Effector memory CD4-positive, alpha-beta T cell (primary cell): ENCODE measurements around the gene ALG2.

Source experiments
- DNase-seq, 3 donors: peaks; one replicate each; pipeline ENCODE4 v3.0.0-alpha.2; 2020
- H3K27ac ChIP-seq: 2 replicates; pipeline ENCODE4 v1.7.0; 2013; ENCODE audit warnings: mild to moderate bottlenecking, low read length, moderate library complexity; ENCODE audit not compliant: insufficient read depth, poor library complexity, severe bottlenecking
- H3K27me3 ChIP-seq: replicated peaks from 2 replicates; pipeline ENCODE4 v1.7.0; 2013; ENCODE audit warnings: mild to moderate bottlenecking, low read length; ENCODE audit not compliant: insufficient read depth, control insufficient read depth, poor library complexity, severe bottlenecking
- H3K36me3 ChIP-seq: 2 replicates; pipeline ENCODE4 v1.7.0; 2013; ENCODE audit warnings: mild to moderate bottlenecking, low read length, moderate library complexity; ENCODE audit not compliant: control insufficient read depth, insufficient read depth
- H3K4me1 ChIP-seq: 2 replicates; pipeline ENCODE4 v1.7.0; 2013; ENCODE audit warnings: low read length, mild to moderate bottlenecking; ENCODE audit not compliant: control insufficient read depth, insufficient read depth, poor library complexity, severe bottlenecking
- H3K4me3 ChIP-seq: 2 replicates; pipeline ENCODE4 v1.7.0; 2013; ENCODE audit warnings: low read length, low read depth, mild to moderate bottlenecking; ENCODE audit not compliant: insufficient read depth, poor library complexity, severe bottlenecking
- H3K9me3 ChIP-seq: 2 replicates; pipeline ENCODE4 v1.7.0; 2013; ENCODE audit warnings: mild to moderate bottlenecking, low read length, moderate library complexity; ENCODE audit not compliant: control insufficient read depth

Gene ALG2

DNA sequence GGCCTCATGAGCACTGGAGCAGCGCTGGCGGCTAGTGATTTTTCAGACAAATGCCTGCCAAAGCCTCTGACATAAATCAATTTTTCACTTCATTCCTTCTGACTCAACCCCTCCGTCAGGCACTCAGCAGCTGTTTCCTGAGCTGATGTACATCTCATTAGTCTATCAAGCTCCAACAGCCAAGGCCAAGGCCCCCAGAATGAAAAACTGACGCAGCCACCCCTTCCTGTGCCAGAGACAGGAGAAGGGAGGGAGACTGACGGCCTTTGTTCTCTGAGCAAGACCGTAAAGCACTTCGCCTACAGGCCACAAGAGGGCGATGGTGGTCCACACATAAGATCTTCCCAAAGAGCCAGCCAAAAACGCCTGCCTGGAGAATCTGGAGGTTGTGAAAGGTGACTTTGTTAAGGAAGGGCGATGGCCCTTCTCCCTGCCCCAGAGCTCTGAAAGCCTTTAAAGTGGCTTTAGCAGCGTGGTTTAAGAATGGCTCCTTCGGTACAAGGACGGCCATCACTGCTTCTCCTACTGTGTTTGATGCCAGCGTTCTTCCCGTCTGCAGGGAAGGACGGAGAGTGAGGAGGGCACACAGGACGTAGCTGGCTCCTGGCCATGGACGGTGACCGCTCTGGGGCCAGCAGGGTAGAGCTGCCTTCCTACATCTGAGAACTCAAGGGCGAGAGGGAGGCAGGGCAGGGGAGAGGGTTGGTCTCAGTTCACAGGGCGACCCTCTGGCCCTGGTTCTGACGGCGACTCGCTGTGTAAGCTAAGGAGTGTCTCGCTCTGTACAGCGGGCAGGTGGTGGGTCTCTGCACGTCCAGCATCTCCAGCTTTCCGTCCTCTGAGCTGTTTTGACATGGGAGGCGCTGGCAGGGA, 37.0 kb downstream of the ALG2 start:
- peak overlapping the region; percentile 20 for H3K4me3 ChIP-seq
- peak; percentile 41 to 56 (median 46) for DNase-seq
- no peak overlapping the region for H3K27ac ChIP-seq

DNA sequence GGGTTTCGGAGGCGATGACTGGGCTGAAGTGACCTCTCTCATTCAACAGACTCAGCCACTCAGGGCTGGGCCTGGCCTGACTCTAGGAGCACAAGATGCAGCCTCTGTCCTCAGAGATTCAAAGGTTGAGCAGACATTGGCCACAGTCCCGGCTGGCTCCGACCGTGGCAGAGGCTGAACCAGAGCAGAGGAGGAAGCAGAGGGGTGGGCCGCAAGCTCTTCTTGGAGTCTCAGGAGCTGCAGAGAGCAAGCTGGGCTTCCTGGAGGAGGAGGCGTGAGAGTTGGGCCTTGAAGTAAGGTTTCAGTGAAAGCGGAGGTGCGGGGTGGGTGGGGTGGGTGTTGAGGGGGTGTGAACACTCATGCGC, 37.6 kb downstream of the ALG2 start:
- Histone ChIP-seq H3K27me3 (no peaks in the 10 kb centered on the region), H3K36me3 (no peaks in the 10 kb centered on the region), H3K9me3 (no peaks in the 10 kb centered on the region), H3K4me1 (no peaks in the 10 kb centered on the region), H3K27ac (no peak overlapping the region), H3K4me3 (no peak overlapping the region)
- DNase-seq, result no peak

More for the DNA sequence above, 37.0 kb downstream of the ALG2 start:
- Histone ChIP-seq H3K9me3 (no peaks in the 10 kb centered on the region), H3K27me3 (no peaks in the 10 kb centered on the region), H3K36me3 (no peaks in the 10 kb centered on the region), H3K4me1 (no peaks in the 10 kb centered on the region)

DNA sequence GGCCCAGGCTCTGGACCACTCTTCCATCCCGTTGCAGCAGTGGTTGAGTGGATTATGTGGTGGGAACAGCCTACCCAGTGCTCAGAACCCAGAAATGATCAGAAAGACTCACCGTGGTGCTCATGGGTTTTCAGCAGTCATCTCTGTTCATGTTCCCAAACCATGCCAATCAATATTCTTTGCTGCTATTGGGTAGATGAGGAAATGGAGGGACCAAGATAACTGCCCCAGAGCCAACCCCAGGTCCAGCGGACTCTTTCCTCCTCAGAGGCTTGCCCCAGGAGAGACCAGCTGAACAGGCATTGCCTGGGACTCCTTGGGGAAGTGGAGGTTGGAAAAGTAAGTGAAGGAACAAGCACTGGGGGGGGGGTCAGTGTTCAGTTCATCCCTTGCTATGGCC, 38.1 kb downstream of the ALG2 start:
- H3K27ac ChIP-seq, result no peak overlapping the region

DNA sequence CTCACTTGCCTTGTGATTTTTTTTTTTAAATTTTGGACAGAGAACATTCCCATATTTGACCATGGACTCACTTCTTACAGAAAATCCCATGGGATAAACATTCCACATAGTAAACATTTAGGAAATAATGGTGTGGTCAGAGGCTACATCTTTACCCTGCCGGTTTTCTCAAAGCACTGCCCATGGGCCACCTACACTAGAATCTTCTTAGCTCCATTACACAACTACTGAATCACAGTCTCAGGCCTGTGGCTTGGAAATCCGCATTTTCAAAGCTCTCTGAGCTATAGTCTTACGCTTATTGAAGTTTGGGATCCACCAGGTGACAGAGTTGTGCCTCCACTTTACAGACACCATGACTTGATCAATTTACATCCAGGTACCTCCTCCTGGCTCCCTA, 39.4 kb downstream of the ALG2 start:
- Histone ChIP-seq H3K4me3 (no peak overlapping the region), H3K4me1 (no peaks in the 10 kb centered on the region), H3K36me3 (no peaks in the 10 kb centered on the region), H3K27me3 (no peaks in the 10 kb centered on the region), H3K9me3 (no peaks in the 10 kb centered on the region), H3K27ac (no peak overlapping the region)
- no peak for DNase-seq

More for the DNA sequence above, 38.1 kb downstream of the ALG2 start:
- no peaks in the 10 kb centered on the region for H3K27me3 ChIP-seq
- H3K4me3 ChIP-seq, result no peak overlapping the region
- no peak for DNase-seq
- no peaks in the 10 kb centered on the region for H3K4me1 ChIP-seq
- no peaks in the 10 kb centered on the region for H3K9me3 ChIP-seq
- H3K36me3 ChIP-seq, result no peaks in the 10 kb centered on the region

DNA sequence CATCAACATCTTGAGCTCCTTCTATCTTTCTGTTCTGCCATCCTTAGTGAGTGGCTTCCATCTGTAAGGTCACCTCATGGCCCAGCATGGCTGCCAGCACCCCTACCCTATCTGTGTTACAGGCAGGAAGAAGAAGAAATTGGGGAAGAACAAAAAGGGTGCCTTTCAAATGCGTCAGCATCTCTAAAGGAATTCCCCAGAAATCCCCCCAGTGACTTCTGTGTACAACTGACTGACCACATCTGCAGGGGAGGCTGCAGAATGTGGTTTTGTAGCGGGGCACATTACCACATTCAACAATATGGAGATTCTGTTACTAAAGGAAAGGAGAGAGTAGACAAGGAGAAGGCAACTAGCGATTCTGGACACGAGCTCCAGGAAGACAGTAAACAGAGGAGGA, 40.1 kb downstream of the ALG2 start:
- H3K4me3 ChIP-seq, result no peak overlapping the region
- no peak overlapping the region for H3K27ac ChIP-seq
- H3K9me3 ChIP-seq, result no peaks in the 10 kb centered on the region
- no peaks in the 10 kb centered on the region for H3K27me3 ChIP-seq
- H3K4me1 ChIP-seq, result no peaks in the 10 kb centered on the region
- no peak for DNase-seq
- no peaks in the 10 kb centered on the region for H3K36me3 ChIP-seq

DNA sequence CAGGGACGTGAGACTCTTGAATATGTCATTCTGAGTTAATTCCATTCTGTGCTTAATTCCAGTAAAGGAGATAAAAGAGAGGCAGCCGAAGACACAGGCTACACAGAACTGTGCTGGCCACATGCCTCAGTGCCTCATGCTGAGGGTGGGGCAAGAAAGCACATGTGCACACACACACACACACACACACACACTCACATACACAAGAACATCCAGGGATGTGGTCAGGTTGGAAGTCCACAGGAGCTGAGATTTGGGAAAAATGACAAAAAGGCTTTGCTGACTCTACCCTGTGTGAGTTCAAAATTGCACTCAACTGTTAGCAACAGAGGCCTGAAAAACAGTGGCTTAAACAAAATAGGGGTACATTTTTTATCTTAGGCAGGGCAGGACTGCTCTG, 40.5 kb downstream of the ALG2 start:
- no peak overlapping the region for H3K27ac ChIP-seq
- DNase-seq, result no peak
- H3K4me1 ChIP-seq, result no peaks in the 10 kb centered on the region
- H3K36me3 ChIP-seq, result no peaks in the 10 kb centered on the region
- H3K4me3 ChIP-seq, result no peak overlapping the region
- H3K27me3 ChIP-seq, result no peaks in the 10 kb centered on the region
- no peaks in the 10 kb centered on the region for H3K9me3 ChIP-seq

DNA sequence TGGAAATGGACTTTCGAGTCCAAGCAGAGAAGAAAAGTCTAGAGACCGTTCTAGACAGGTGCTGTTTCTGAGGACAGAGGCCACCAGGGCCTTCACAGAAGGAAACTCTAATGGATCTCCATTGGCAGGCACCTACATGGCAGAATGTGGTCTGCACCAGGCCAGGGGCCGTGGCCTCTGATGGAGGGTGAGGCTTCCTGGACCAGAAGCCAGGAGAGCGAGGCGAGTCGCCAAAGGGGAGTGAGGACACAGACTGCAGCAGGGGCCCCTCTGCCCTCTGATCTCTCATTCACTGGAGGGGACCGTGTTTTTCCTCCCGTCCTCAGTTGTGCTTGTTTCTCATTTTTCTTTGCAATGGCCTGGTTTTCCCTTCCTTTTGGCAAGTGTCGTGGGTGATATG, 41.1 kb downstream of the ALG2 start:
- no peaks in the 10 kb centered on the region for H3K36me3 ChIP-seq
- no peak for DNase-seq
- no peak overlapping the region for H3K27ac ChIP-seq
- no peak overlapping the region for H3K4me3 ChIP-seq
- H3K9me3 ChIP-seq, result no peaks in the 10 kb centered on the region
- H3K4me1 ChIP-seq, result no peaks in the 10 kb centered on the region
- no peaks in the 10 kb centered on the region for H3K27me3 ChIP-seq

DNA sequence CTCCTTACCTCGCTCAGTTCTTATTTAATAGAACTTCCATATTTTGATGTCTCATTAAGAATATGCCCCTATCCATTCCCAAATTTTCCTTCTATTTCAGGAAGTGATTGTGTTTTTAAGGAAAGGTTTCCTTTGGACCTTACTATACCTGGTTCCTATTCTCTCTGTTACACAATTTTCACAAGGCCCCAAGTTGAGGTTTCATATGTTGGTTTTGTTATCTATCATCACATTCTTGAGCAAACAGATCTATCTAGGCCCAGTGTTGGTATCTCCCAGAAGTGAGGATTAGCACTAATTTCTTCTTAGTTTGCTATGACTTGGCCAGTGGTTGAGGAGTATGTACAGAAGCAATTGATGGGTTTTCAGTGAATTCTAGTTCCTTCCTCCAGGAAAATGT, 41.5 kb downstream of the ALG2 start:
- Histone ChIP-seq H3K27ac (no peak overlapping the region), H3K9me3 (no peaks in the 10 kb centered on the region), H3K4me3 (no peak overlapping the region), H3K4me1 (no peaks in the 10 kb centered on the region), H3K27me3 (no peaks in the 10 kb centered on the region), H3K36me3 (no peaks in the 10 kb centered on the region)
- no peak for DNase-seq

DNA sequence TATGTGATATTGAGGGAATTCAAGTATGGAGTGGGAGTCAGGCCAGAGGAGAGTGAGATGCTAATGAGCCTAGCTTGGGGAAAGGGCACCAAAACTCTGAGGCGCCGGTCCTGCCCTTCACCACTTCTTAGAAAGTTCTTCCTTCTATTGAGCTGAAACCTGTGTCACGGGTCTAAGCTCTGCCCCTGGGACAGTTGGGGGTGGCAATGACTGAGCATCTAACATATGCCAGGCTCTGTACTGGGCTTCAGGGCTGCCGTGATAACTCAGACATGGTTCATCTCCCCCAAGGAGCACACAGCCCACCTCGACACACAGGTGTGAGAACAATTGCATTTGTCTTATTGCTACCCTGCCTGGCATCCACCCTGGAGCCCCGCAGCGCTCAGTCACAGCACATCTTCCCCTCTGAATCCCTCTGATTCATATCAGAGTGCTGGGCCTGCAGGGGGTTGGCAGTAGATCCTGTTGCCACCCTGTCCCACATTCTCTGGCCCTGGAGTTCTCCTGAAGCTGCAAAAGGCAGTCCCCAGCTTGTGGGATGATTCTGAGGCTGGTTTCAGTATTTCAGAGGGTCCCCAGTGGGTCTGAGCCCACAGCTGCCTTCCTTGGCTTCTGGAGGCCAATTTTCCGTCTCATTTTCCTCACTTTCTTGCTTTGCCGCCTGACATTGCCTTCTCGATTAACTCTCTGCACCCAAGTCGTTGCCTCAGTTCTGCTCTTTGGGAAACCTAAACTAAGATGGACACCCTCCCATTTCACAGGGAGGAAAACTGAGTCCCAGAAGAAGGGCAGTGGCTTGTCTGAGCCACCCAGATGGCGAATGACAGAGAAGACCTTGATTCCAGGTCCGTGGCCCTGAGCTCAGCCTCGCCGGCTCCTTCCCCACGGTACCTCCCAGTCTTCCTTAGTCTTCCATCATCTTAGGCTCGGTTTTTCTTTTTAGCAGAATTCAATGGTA, 42.5 kb downstream of the ALG2 start:
- Histone ChIP-seq H3K9me3 (no peaks in the 10 kb centered on the region), H3K4me3 (no peak overlapping the region), H3K27ac (no peak overlapping the region), H3K27me3 (no peaks in the 10 kb centered on the region), H3K36me3 (no peaks in the 10 kb centered on the region), H3K4me1 (no peaks in the 10 kb centered on the region)
- no peak for DNase-seq
